Liver (tissue), 9 donors: Measurements from ENCODE around the gene IFT25. TPM values are rescaled to one million over a fixed set of nuclear protein-coding genes. Genes with fewer than 3 reads are reported as not detected.

Experiments
- DNase-seq: peaks from one replicate; pipeline ENCODE4 v3.0.0-alpha.2; 2017; ENCODE audit warnings: low spot score
- H3K27ac ChIP-seq, 2 donors: one replicate each; pipeline ENCODE4 v1.7.0; 2013; ENCODE audit warnings: inconsistent platforms in 2 of 2, low read length in 2 of 2, control low read depth in 1 of 2, low read depth in 1 of 2, mild to moderate bottlenecking in 1 of 2
- H3K27me3 ChIP-seq, 4 donors: one replicate each; pipeline versions ENCODE4 v1.6.1 to v1.7.0; 2013; ENCODE audit warnings: low read length in 3 of 4, inconsistent platforms in 1 of 4, mild to moderate bottlenecking in 1 of 4, moderate library complexity in 1 of 4; ENCODE audit not compliant: control insufficient read depth in 4 of 4, insufficient read depth in 4 of 4
- H3K36me3 ChIP-seq, 4 donors: one replicate each; pipeline versions ENCODE4 v1.6.1 to v1.7.0; 2013; ENCODE audit warnings: low read length in 3 of 4, mild to moderate bottlenecking in 3 of 4, low read depth in 1 of 4, moderate library complexity in 1 of 4; ENCODE audit not compliant: control insufficient read depth in 4 of 4, insufficient read depth in 3 of 4
- H3K4me1 ChIP-seq, 4 donors: one replicate each; pipeline versions ENCODE4 v1.6.1 to v1.7.0; 2013; ENCODE audit warnings: low read length in 3 of 4, mild to moderate bottlenecking in 3 of 4, moderate library complexity in 1 of 4; ENCODE audit not compliant: control insufficient read depth in 4 of 4, insufficient read depth in 4 of 4
- H3K4me3 ChIP-seq, 3 donors: one replicate each; pipeline versions ENCODE4 v1.6.1 to v1.7.0; 2013; ENCODE audit warnings: low read length in 3 of 3, control low read depth in 1 of 3, low read depth in 1 of 3, mild to moderate bottlenecking in 1 of 3
- H3K9ac ChIP-seq, 2 donors: one replicate each; pipeline ENCODE4 v1.7.0; 2013; ENCODE audit warnings: low read length in 2 of 2, mild to moderate bottlenecking in 2 of 2, moderate library complexity in 2 of 2, control low read depth in 1 of 2, low read depth in 1 of 2
- H3K9me3 ChIP-seq, 4 donors: one replicate each; pipeline versions ENCODE4 v1.6.1 to v1.7.0; 2013; ENCODE audit warnings: low read length in 3 of 4; ENCODE audit not compliant: control insufficient read depth in 4 of 4
- ATF3 ChIP-seq: IDR thresholded peaks from 2 replicates; pipeline ENCODE4 v1.6.1; 2016; ENCODE audit warnings: antibody characterized with exemption
- EGR1 ChIP-seq, 2 donors: IDR thresholded peaks; 2 replicates each; pipeline ENCODE4 v1.6.1; 2016 to 2018; ENCODE audit warnings: antibody characterized with exemption in 2 of 2, low read depth in 2 of 2
- FOXA1 ChIP-seq: IDR thresholded peaks from 2 replicates; pipeline ENCODE4 v1.6.1; 2016; ENCODE audit warnings: antibody characterized with exemption
- FOXA2 ChIP-seq: IDR thresholded peaks from 2 replicates; pipeline ENCODE4 v1.6.1; 2016; ENCODE audit warnings: antibody characterized with exemption
- GABPA ChIP-seq, 2 donors: IDR thresholded peaks in 1 of 2; conservative IDR thresholded peaks in 1 of 2; 2 replicates each; pipeline ENCODE4 v1.6.1; 2016; ENCODE audit warnings: antibody characterized with exemption in 2 of 2, mild to moderate bottlenecking in 1 of 2, moderate library complexity in 1 of 2
- HNF4A ChIP-seq, 2 donors: conservative IDR thresholded peaks; 2 replicates each; pipeline ENCODE4 v1.6.1; 2016; ENCODE audit warnings: antibody characterized with exemption in 2 of 2, mild to moderate bottlenecking in 2 of 2
- HNF4G ChIP-seq: IDR thresholded peaks from 2 replicates; pipeline ENCODE4 v1.6.1; 2016; ENCODE audit warnings: antibody characterized with exemption
- JUND ChIP-seq, 2 donors: IDR thresholded peaks; 2 replicates each; pipeline ENCODE4 v1.6.1; 2016; ENCODE audit warnings: antibody characterized with exemption in 2 of 2
- NR2F2 ChIP-seq: IDR thresholded peaks from 2 replicates; pipeline ENCODE4 v1.6.1; 2016; ENCODE audit warnings: antibody characterized with exemption
- RAD21 ChIP-seq, 2 donors: IDR thresholded peaks; 2 replicates each; pipeline ENCODE4 v1.6.1; 2016; ENCODE audit warnings: antibody characterized with exemption in 2 of 2, mild to moderate bottlenecking in 2 of 2
- RXRA ChIP-seq, 2 donors: IDR thresholded peaks; 2 replicates each; pipeline ENCODE4 v1.6.1; 2017 to 2018; ENCODE audit warnings: antibody characterized with exemption in 2 of 2, mild to moderate bottlenecking in 1 of 2
- SP1 ChIP-seq: IDR thresholded peaks from 2 replicates; pipeline ENCODE4 v1.6.1; 2018; ENCODE audit warnings: antibody characterized with exemption, mild to moderate bottlenecking
- TAF1 ChIP-seq: conservative IDR thresholded peaks from 2 replicates; pipeline ENCODE4 v1.6.1; 2016; ENCODE audit warnings: antibody characterized with exemption, mild to moderate bottlenecking
- YY1 ChIP-seq: IDR thresholded peaks from 2 replicates; pipeline ENCODE4 v1.6.1; 2016; ENCODE audit warnings: antibody characterized with exemption, mild to moderate bottlenecking
- ZBTB33 ChIP-seq: IDR thresholded peaks from 2 replicates; pipeline ENCODE4 v1.6.1; 2016; ENCODE audit warnings: antibody characterized with exemption
- WGBS: extraction: QIAGEN DNeasy Blood & Tissue Kit; methylation state at CpG from one replicate; pipeline ENCODE4 v1.1.7; 2013; 5-methylcytosine and 5-hydroxymethylcytosine counted together
- polyA plus RNA-seq, 2 donors: library from polyadenylated mRNA; stranded (reverse) in 1 of 2; unstranded in 1 of 2; fragments of 200-250 nt in 1 of 2; fragments of >200 nt in 1 of 2; fragmentation: Nextera tagmentation in 1 of 2; extraction: Ambion mirVana in 1 of 2; gene quantifications; one replicate each; pipeline versions ENCODE4 v1.2.1 to v1.2.3, GENCODE V29; 2013 to 2015
- total RNA-seq, 2 donors: library from RNA; depleted of rRNA; stranded (reverse); fragments of >200 nt; gene quantifications; one replicate each; pipeline ENCODE4 v1.2.3, GENCODE V29; 2014
- TF ChIP-seq, protein P1 (sequence below): IDR thresholded peaks from 2 replicates; pipeline ENCODE4 v1.6.1; 2016; ENCODE audit warnings: antibody characterized with exemption, mild to moderate bottlenecking
- TF ChIP-seq, protein P2 (sequence below): fragments of 150-350 bp; IDR thresholded peaks from 2 replicates; pipeline ENCODE4 v1.5.1; 2017; ENCODE audit warnings: improper control_type of control experiment, low read depth, low read length; ENCODE audit not compliant: missing input control
- TF ChIP-seq, protein P3 (sequence below): IDR thresholded peaks from 2 replicates; pipeline ENCODE4 v1.6.1; 2016; ENCODE audit warnings: antibody characterized with exemption
- donor health status: healthy.
- donor health status: healthy.
- donor health status: healthy.
- donor health status: healthy.
- donor health status: healthy.

The IFT25 gene
- total and polyA plus RNA-seq, 4 donors, result 8.6 to 37.4 (median 15.6) TPM

GRCh38 chr1:53962395-53962794, 16.9 kb upstream of the IFT25 start:
- TF ChIP-seq RXRA (IDR thresholded peaks at IDR 0.05) (no peak), EGR1 (IDR thresholded peaks at IDR 0.05; ENCODE audit: low read depth in 2 of 2) (no peak)
- Histone ChIP-seq H3K27me3 (no peaks in the 10 kb centered on the region), H3K9me3 (no peaks in the 10 kb centered on the region), H3K4me1 (peaks cover 2 to 31% (median 19%) of the 10 kb centered on the region in 4 donors), H3K36me3 (peaks cover 12 to 24% (median 19%) of the 10 kb centered on the region in 4 donors), H3K9ac (no peak overlapping the region), H3K4me3 (no peak overlapping the region), H3K27ac (no peak overlapping the region)
- WGBS, result 97% methylated on average over 4 of the region's 4 CpGs
- no peak for DNase-seq

DNA sequence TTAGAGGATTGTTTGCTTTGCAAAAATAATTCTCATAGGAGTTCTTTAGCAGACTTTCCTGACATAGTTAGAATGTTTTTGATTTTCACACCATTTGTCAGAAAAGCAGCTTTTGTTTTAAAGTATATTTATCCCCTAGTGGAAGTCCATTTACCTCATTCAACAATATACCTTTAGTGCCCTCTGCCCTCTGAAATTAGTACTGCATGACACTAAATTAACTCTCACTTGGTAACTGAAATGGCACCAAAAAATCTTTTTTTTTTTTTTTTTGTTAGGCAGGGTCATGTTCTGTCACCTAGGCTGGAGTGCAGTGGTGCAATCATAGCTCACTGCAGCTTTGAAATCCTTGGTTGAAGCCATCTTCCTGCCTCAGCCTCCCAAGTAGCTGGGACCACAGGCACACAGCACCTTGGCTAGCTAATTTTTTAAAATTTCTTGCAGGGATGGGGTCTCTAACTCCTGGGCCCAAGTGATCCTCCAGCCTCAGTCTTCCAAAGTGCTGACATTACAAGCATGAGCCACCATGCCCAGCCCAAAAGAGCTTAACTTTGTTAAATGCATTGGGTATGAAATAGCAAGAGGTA, 14.3 kb upstream of the IFT25 start:
- Histone ChIP-seq H3K36me3 (peaks cover 12 to 24% (median 19%) of the 10 kb centered on the region in 4 donors), H3K4me3 (no peak overlapping the region), H3K27me3 (no peaks in the 10 kb centered on the region), H3K9me3 (no peaks in the 10 kb centered on the region), H3K27ac (no peak overlapping the region), H3K4me1 (peaks cover 3 to 16% (median 8%) of the 10 kb centered on the region in 4 donors), H3K9ac (no peak overlapping the region)
- TF ChIP-seq, protein P1, sequence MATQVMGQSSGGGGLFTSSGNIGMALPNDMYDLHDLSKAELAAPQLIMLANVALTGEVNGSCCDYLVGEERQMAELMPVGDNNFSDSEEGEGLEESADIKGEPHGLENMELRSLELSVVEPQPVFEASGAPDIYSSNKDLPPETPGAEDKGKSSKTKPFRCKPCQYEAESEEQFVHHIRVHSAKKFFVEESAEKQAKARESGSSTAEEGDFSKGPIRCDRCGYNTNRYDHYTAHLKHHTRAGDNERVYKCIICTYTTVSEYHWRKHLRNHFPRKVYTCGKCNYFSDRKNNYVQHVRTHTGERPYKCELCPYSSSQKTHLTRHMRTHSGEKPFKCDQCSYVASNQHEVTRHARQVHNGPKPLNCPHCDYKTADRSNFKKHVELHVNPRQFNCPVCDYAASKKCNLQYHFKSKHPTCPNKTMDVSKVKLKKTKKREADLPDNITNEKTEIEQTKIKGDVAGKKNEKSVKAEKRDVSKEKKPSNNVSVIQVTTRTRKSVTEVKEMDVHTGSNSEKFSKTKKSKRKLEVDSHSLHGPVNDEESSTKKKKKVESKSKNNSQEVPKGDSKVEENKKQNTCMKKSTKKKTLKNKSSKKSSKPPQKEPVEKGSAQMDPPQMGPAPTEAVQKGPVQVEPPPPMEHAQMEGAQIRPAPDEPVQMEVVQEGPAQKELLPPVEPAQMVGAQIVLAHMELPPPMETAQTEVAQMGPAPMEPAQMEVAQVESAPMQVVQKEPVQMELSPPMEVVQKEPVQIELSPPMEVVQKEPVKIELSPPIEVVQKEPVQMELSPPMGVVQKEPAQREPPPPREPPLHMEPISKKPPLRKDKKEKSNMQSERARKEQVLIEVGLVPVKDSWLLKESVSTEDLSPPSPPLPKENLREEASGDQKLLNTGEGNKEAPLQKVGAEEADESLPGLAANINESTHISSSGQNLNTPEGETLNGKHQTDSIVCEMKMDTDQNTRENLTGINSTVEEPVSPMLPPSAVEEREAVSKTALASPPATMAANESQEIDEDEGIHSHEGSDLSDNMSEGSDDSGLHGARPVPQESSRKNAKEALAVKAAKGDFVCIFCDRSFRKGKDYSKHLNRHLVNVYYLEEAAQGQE, result no peak
- TF ChIP-seq HNF4G (no peak), HNF4A (conservative IDR thresholded peaks at IDR 0.05) (peak; percentile 39 to 50), GABPA (IDR thresholded peaks at IDR 0.05 in 1 of 2, conservative IDR thresholded peaks at IDR 0.05 in 1 of 2) (no peak), RAD21 (IDR thresholded peaks at IDR 0.05) (peak; percentile 83 to 87), JUND (IDR thresholded peaks at IDR 0.05) (no peak), RXRA (IDR thresholded peaks at IDR 0.05) (peak; percentile 55 to 56), EGR1 (IDR thresholded peaks at IDR 0.05; ENCODE audit: low read depth in 2 of 2) (no peak), NR2F2 (no peak), FOXA1 (no peak), SP1 (no peak), YY1 (peak; percentile 41), ZBTB33 (no peak), TAF1 (no peak), ATF3 (no peak), FOXA2 (no peak)
- TF ChIP-seq, protein P2, sequence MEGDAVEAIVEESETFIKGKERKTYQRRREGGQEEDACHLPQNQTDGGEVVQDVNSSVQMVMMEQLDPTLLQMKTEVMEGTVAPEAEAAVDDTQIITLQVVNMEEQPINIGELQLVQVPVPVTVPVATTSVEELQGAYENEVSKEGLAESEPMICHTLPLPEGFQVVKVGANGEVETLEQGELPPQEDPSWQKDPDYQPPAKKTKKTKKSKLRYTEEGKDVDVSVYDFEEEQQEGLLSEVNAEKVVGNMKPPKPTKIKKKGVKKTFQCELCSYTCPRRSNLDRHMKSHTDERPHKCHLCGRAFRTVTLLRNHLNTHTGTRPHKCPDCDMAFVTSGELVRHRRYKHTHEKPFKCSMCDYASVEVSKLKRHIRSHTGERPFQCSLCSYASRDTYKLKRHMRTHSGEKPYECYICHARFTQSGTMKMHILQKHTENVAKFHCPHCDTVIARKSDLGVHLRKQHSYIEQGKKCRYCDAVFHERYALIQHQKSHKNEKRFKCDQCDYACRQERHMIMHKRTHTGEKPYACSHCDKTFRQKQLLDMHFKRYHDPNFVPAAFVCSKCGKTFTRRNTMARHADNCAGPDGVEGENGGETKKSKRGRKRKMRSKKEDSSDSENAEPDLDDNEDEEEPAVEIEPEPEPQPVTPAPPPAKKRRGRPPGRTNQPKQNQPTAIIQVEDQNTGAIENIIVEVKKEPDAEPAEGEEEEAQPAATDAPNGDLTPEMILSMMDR, result peak; percentile 77
- TF ChIP-seq, protein P3, sequence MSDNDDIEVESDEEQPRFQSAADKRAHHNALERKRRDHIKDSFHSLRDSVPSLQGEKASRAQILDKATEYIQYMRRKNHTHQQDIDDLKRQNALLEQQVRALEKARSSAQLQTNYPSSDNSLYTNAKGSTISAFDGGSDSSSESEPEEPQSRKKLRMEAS, result no peak
- DNase-seq, result no peak
